ENCODE measurements around the gene KRT79.

KRT79 gene

GRCh38 chr12:52834727-52835001 lies 553 bp upstream of the KRT79 start:
- 86 to 92% methylated on average over 4 of the region's 4 CpGs for WGBS, 2 experiments
- Histone ChIP-seq H3K4me3 (ENCODE audit: insufficient read depth, low read depth, low read length) (no peak overlapping the region), H3K27me3 (ENCODE audit: control insufficient read depth, insufficient read depth, low read length, poor library complexity, severe bottlenecking) (no peaks in the 10 kb centered on the region), H3K9me3 (ENCODE audit: control insufficient read depth, low read length) (no peaks in the 10 kb centered on the region), H3K4me1 (ENCODE audit: control insufficient read depth, insufficient read depth, low read length) (peaks cover 10% of the 10 kb centered on the region), H3K27ac (ENCODE audit: insufficient read depth, low read depth, low read length, poor library complexity, severe bottlenecking) (no peak overlapping the region), H3K36me3 (ENCODE audit: control insufficient read depth, insufficient read depth, low read length) (no peaks in the 10 kb centered on the region)

GRCh38 chr12:52832985-52833905 lies 866 bp downstream of the KRT79 start:
- H3K9me3 ChIP-seq (ENCODE audit: control insufficient read depth, low read length): no peaks in the 10 kb centered on the region
- H3K4me1 ChIP-seq (ENCODE audit: control insufficient read depth, insufficient read depth, low read length): no peaks in the 10 kb centered on the region
- 95% methylated on average over 20 of the region's 20 CpGs for WGBS, 2 experiments
- no peak overlapping the region for H3K27ac ChIP-seq (ENCODE audit: insufficient read depth, low read depth, low read length, poor library complexity, severe bottlenecking)
- no peaks in the 10 kb centered on the region for H3K36me3 ChIP-seq (ENCODE audit: control insufficient read depth, insufficient read depth, low read length)
- no peak overlapping the region for H3K4me3 ChIP-seq (ENCODE audit: insufficient read depth, low read depth, low read length)
- H3K27me3 ChIP-seq (ENCODE audit: control insufficient read depth, insufficient read depth, low read length, poor library complexity, severe bottlenecking): no peaks in the 10 kb centered on the region

- no peaks in the 10 kb centered on the region for H3K9me3 ChIP-seq (ENCODE audit: control insufficient read depth, low read length)
- no peaks in the 10 kb centered on the region for H3K27me3 ChIP-seq (ENCODE audit: control insufficient read depth, insufficient read depth, low read length, poor library complexity, severe bottlenecking)
- H3K36me3 ChIP-seq (ENCODE audit: control insufficient read depth, insufficient read depth, low read length): no peaks in the 10 kb centered on the region
- no peak overlapping the region for H3K27ac ChIP-seq (ENCODE audit: insufficient read depth, low read depth, low read length, poor library complexity, severe bottlenecking)
- no peak overlapping the region for H3K4me3 ChIP-seq (ENCODE audit: insufficient read depth, low read depth, low read length)
- H3K4me1 ChIP-seq (ENCODE audit: control insufficient read depth, insufficient read depth, low read length): no peaks in the 10 kb centered on the region
- WGBS, 2 experiments: 82 to 90% methylated on average over 3 of the region's 3 CpGs
These were observed 1.7 kb downstream of the KRT79 start for GRCh38 chr12:52832451-52832850.

GRCh38 chr12:52831251-52831650 lies 2.9 kb downstream of the KRT79 start:
- Histone ChIP-seq H3K4me3 (ENCODE audit: insufficient read depth, low read depth, low read length) (no peak overlapping the region), H3K36me3 (ENCODE audit: control insufficient read depth, insufficient read depth, low read length) (no peaks in the 10 kb centered on the region), H3K9me3 (ENCODE audit: control insufficient read depth, low read length) (no peaks in the 10 kb centered on the region), H3K4me1 (ENCODE audit: control insufficient read depth, insufficient read depth, low read length) (no peaks in the 10 kb centered on the region), H3K27ac (ENCODE audit: insufficient read depth, low read depth, low read length, poor library complexity, severe bottlenecking) (no peak overlapping the region), H3K27me3 (ENCODE audit: control insufficient read depth, insufficient read depth, low read length, poor library complexity, severe bottlenecking) (no peaks in the 10 kb centered on the region)
- WGBS, 2 experiments: 94% methylated on average over 7 of the region's 7 CpGs

- Histone ChIP-seq H3K36me3 (ENCODE audit: control insufficient read depth, insufficient read depth, low read length) (no peaks in the 10 kb centered on the region), H3K4me3 (ENCODE audit: insufficient read depth, low read depth, low read length) (no peak overlapping the region), H3K4me1 (ENCODE audit: control insufficient read depth, insufficient read depth, low read length) (no peaks in the 10 kb centered on the region), H3K27me3 (ENCODE audit: control insufficient read depth, insufficient read depth, low read length, poor library complexity, severe bottlenecking) (no peaks in the 10 kb centered on the region), H3K9me3 (ENCODE audit: control insufficient read depth, low read length) (no peaks in the 10 kb centered on the region), H3K27ac (ENCODE audit: insufficient read depth, low read depth, low read length, poor library complexity, severe bottlenecking) (no peak overlapping the region)
- 92% methylated on average over 6 of the region's 8 CpGs for WGBS, 2 experiments
These were observed 3.9 kb downstream of the KRT79 start for GRCh38 chr12:52829986-52830770.

GRCh38 chr12:52828591-52829021 lies 5.5 kb downstream of the KRT79 start:
- Histone ChIP-seq H3K4me3 (ENCODE audit: insufficient read depth, low read depth, low read length) (no peak overlapping the region), H3K9me3 (ENCODE audit: control insufficient read depth, low read length) (no peaks in the 10 kb centered on the region), H3K36me3 (ENCODE audit: control insufficient read depth, insufficient read depth, low read length) (no peaks in the 10 kb centered on the region), H3K27ac (ENCODE audit: insufficient read depth, low read depth, low read length, poor library complexity, severe bottlenecking) (no peak overlapping the region), H3K4me1 (ENCODE audit: control insufficient read depth, insufficient read depth, low read length) (no peaks in the 10 kb centered on the region), H3K27me3 (ENCODE audit: control insufficient read depth, insufficient read depth, low read length, poor library complexity, severe bottlenecking) (no peaks in the 10 kb centered on the region)
- 72 to 75% methylated on average over 2 of the region's 2 CpGs for WGBS, 2 experiments

GRCh38 chr12:52828156-52828555 lies 6.0 kb downstream of the KRT79 start:
- Histone ChIP-seq H3K4me3 (ENCODE audit: insufficient read depth, low read depth, low read length) (no peak overlapping the region), H3K27me3 (ENCODE audit: control insufficient read depth, insufficient read depth, low read length, poor library complexity, severe bottlenecking) (no peaks in the 10 kb centered on the region), H3K27ac (ENCODE audit: insufficient read depth, low read depth, low read length, poor library complexity, severe bottlenecking) (no peak overlapping the region), H3K9me3 (ENCODE audit: control insufficient read depth, low read length) (no peaks in the 10 kb centered on the region), H3K36me3 (ENCODE audit: control insufficient read depth, insufficient read depth, low read length) (no peaks in the 10 kb centered on the region), H3K4me1 (ENCODE audit: control insufficient read depth, insufficient read depth, low read length) (no peaks in the 10 kb centered on the region)

GRCh38 chr12:52827499-52828090 lies 6.5 kb downstream of the KRT79 start:
- H3K9me3 ChIP-seq (ENCODE audit: control insufficient read depth, low read length): no peaks in the 10 kb centered on the region
- 92% methylated on average over 6 of the region's 6 CpGs for WGBS, 2 experiments
- no peak overlapping the region for H3K4me3 ChIP-seq (ENCODE audit: insufficient read depth, low read depth, low read length)
- H3K4me1 ChIP-seq (ENCODE audit: control insufficient read depth, insufficient read depth, low read length): no peaks in the 10 kb centered on the region
- H3K36me3 ChIP-seq (ENCODE audit: control insufficient read depth, insufficient read depth, low read length): no peaks in the 10 kb centered on the region
- no peak overlapping the region for H3K27ac ChIP-seq (ENCODE audit: insufficient read depth, low read depth, low read length, poor library complexity, severe bottlenecking)
- H3K27me3 ChIP-seq (ENCODE audit: control insufficient read depth, insufficient read depth, low read length, poor library complexity, severe bottlenecking): no peaks in the 10 kb centered on the region

GRCh38 chr12:52826611-52827498 lies 7.3 kb downstream of the KRT79 start:
- H3K27ac ChIP-seq (ENCODE audit: insufficient read depth, low read depth, low read length, poor library complexity, severe bottlenecking): no peak overlapping the region
- H3K36me3 ChIP-seq (ENCODE audit: control insufficient read depth, insufficient read depth, low read length): no peaks in the 10 kb centered on the region
- 94 to 95% methylated on average over 11 of the region's 11 CpGs for WGBS, 2 experiments
- H3K27me3 ChIP-seq (ENCODE audit: control insufficient read depth, insufficient read depth, low read length, poor library complexity, severe bottlenecking): no peaks in the 10 kb centered on the region
- no peaks in the 10 kb centered on the region for H3K9me3 ChIP-seq (ENCODE audit: control insufficient read depth, low read length)
- H3K4me1 ChIP-seq (ENCODE audit: control insufficient read depth, insufficient read depth, low read length): peaks cover 3% of the 10 kb centered on the region
- H3K4me3 ChIP-seq (ENCODE audit: insufficient read depth, low read depth, low read length): no peak overlapping the region
